NB4 (cell line): Measurements from ENCODE around the gene BMAL1.

Experiments
- CTCF ChIP-seq: IDR thresholded peaks from one replicate; pipeline ENCODE4 v1.5.1; 2012; ENCODE audit warnings: low read depth, low read length
- MYC ChIP-seq: IDR thresholded peaks from 2 replicates; pipeline ENCODE4 v1.6.1; 2011; ENCODE audit warnings: low read depth, low read length
- POLR2A ChIP-seq: IDR thresholded peaks from 2 replicates; pipeline ENCODE4 v1.6.1; 2011; ENCODE audit warnings: mild to moderate bottlenecking; ENCODE audit not compliant: insufficient read length; ENCODE audit errors: extremely low read depth
- TF ChIP-seq, protein P1 (sequence below): IDR thresholded peaks from 2 replicates; pipeline ENCODE4 v1.6.1; 2011; ENCODE audit warnings: low read depth, low read length

GRCh38 chr11:13429836-13430235 is 152.2 kb downstream of the BMAL1 start:
- TF ChIP-seq CTCF (no peak), POLR2A (no peak), MYC (no peak)
- TF ChIP-seq, protein P1, sequence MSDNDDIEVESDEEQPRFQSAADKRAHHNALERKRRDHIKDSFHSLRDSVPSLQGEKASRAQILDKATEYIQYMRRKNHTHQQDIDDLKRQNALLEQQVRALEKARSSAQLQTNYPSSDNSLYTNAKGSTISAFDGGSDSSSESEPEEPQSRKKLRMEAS, result no peak
